Measurements from ENCODE around the gene SCAI. TPM values are rescaled to one million over a fixed set of nuclear protein-coding genes. Genes with fewer than 3 reads are reported as not detected.

The SCAI gene
- total and polyA plus RNA-seq, 12 donors: 0.51 to 4.4 (median 3.5) TPM

- H3K27ac ChIP-seq: no peak overlapping the region
- 79 to 84% methylated on average over 3 of the region's 3 CpGs for WGBS, 2 donors
- H3K4me3 ChIP-seq: no peak overlapping the region
- H3K4me1 ChIP-seq: peaks cover 2 to 17% (median 11%) of the 10 kb centered on the region in 9 donors
- DNase-seq: no peak
- intact Hi-C loops (cut with DNase I): loop anchor here in 7 of 10 donors (5.0 to 10.0 kb wide), 5 partner anchors 196 to 369 kb away; partner anchors contain the start of genes GOLGA1 (in 7 of the 7), NR6A1 (in 5 of the 7) and WDR38 (in 1 of the 7)
- H3K36me3 ChIP-seq: peaks cover 0 to 7% (median 0%) of the 10 kb centered on the region in 9 donors
- no peak for TF ChIP-seq CTCF (IDR thresholded peaks at IDR 0.05)
- no peaks in the 10 kb centered on the region for H3K27me3 ChIP-seq
- ATAC-seq: no peak
- H3K9me3 ChIP-seq: no peaks in the 10 kb centered on the region
These were observed 2.1 kb downstream of the SCAI start for GRCh38 chr9:125141251-125141650.

GRCh38 chr9:125140576-125140975 lies 2.8 kb downstream of the SCAI start:
- peaks cover 2 to 17% (median 11%) of the 10 kb centered on the region in 9 donors for H3K4me1 ChIP-seq
- H3K27me3 ChIP-seq: no peaks in the 10 kb centered on the region
- 94% methylated on average over 1 of the region's 1 CpG for WGBS, 2 donors
- DNase-seq (no peak), ATAC-seq (no peak)
- intact Hi-C loops (cut with DNase I): loop anchor here in 7 of 10 donors (5.0 to 10.0 kb wide), 5 partner anchors 196 to 368 kb away; partner anchors contain the start of genes GOLGA1 (in 7 of the 7), NR6A1 (in 5 of the 7) and WDR38 (in 1 of the 7)
- no peaks in the 10 kb centered on the region for H3K9me3 ChIP-seq
- peaks cover 0 to 7% (median 0%) of the 10 kb centered on the region in 9 donors for H3K36me3 ChIP-seq
- H3K4me3 ChIP-seq: no peak overlapping the region
- TF ChIP-seq CTCF (IDR thresholded peaks at IDR 0.05): no peak
- H3K27ac ChIP-seq: no peak overlapping the region

GRCh38 chr9:125137200-125137599 lies 6.1 kb downstream of the SCAI start:
- Histone ChIP-seq H3K4me3 (no peak overlapping the region), H3K27me3 (no peaks in the 10 kb centered on the region), H3K36me3 (peaks cover 0 to 7% (median 0%) of the 10 kb centered on the region in 9 donors), H3K9me3 (peaks cover 0 to 3% (median 0%) of the 10 kb centered on the region in 11 donors), H3K4me1 (peaks cover 0 to 3% (median under 1%) of the 10 kb centered on the region in 9 donors), H3K27ac (no peak overlapping the region)
- no peak for TF ChIP-seq CTCF (IDR thresholded peaks at IDR 0.05)
- no peak for ATAC-seq
- DNase-seq: no peak
- intact Hi-C loops (cut with DNase I): no loop called here
- WGBS, 2 donors: 88 to 95% methylated on average over 4 of the region's 4 CpGs

GRCh38 chr9:125134976-125135375 lies 8.4 kb downstream of the SCAI start:
- Histone ChIP-seq H3K27me3 (no peaks in the 10 kb centered on the region), H3K27ac (no peak overlapping the region), H3K9me3 (peaks cover 0 to 3% (median 0%) of the 10 kb centered on the region in 11 donors), H3K4me1 (peaks cover 0 to 12% (median 0%) of the 10 kb centered on the region in 9 donors), H3K36me3 (peaks cover 0 to 5% (median 0%) of the 10 kb centered on the region in 9 donors), H3K4me3 (no peak overlapping the region)
- no peak for TF ChIP-seq CTCF (IDR thresholded peaks at IDR 0.05)
- intact Hi-C loops (cut with DNase I): no loop called here
- no peak for ATAC-seq
- DNase-seq: no peak
